GM21717 (cell line): ENCODE results near the gene EGFR.
A peak's percentile ranks its signal among the peaks of the same experiment; 100 is the strongest.

Experiments
- ATAC-seq: cut with Tn5 transposase; IDR thresholded peaks from one replicate; pipeline ENCODE4 v1.9.1; 2021; ENCODE audit warnings: mild to moderate bottlenecking, moderate library complexity; ENCODE audit not compliant: unreplicated experiment

EGFR gene

DNA sequence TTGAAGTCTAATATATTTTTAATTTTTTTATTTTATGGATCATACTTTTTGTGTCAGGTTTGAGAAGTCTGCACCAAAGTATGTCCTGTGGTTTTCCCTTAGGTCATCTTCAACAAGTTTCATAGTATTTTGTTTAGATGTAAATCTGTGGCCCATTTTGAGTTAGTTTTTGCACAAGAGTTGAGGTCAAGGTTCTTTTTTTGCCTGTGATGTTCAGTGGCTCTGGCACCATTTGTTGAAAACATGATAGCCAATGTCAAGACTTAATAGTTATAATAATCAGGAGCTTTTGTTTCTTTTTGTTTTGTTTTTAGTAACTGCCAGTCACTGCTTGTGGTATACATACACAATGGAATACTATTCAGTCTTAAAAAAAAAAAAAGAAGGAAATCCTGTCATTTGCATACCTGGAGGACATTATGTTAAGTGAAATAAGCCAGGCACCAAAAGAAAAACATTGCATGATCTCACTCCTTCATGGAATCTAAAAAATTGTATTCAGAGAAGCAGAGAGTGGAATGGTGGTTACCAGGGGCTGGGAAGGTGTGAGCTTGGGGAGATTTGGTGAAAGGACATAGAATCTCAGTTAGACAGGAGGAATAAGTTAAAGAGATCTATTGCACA is 61.3 kb downstream of the EGFR start:
- ATAC-seq, result no peak

DNA sequence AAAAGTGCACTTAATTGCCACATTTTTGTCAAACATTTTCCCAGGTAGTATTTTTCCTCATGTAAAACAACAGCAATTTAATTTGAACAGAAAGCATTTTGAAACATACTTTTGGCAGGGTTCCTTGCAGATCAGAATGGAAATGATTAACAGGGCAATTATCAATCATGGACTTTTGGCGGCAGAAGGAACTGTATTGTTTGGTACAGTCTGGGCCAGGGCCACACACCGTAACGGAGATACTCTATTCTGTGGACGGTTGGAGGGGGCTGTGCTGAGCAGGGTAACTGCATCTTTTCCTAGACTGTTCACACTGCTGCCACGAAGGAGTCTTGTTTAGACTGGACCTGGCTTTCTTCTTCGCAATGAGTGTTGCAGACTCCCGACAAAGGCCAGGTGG is 62.3 kb downstream of the EGFR start:
- ATAC-seq, result no peak

DNA sequence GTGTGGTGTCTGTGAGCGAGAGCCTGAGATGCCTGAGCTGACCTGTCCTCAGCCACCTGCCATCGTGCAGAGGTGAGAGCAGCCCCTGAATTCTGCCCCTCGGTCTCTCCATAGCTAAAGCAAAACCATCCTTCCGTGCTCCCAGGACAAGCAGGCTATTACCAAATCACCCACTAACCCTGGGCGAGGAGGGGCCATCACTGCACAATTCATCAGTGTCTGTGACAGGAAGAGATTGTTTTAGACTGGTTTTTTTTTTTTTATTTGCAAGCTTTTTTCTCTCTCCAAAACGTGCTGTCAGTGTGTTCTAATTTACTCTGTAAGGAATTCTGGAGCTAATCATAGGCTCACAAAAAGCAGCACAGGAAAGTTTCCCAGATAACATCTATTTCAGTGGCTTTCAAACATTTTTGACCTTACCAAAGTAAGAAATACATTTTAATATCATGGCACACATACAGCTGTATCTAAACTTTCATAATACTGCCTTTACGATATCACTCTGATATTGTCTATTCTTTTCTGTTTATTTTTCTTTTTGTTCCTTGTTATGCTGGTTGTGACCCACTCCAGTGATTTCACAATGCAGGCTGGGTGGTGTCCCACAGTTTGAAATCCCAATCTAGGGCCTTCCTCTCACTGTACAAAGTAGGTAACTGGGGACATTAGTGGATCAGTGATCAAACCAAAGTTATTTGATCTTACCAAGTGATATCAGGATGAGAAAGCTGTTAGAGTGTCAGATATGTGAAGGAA is 62.8 kb downstream of the EGFR start:
- no peak for ATAC-seq

DNA sequence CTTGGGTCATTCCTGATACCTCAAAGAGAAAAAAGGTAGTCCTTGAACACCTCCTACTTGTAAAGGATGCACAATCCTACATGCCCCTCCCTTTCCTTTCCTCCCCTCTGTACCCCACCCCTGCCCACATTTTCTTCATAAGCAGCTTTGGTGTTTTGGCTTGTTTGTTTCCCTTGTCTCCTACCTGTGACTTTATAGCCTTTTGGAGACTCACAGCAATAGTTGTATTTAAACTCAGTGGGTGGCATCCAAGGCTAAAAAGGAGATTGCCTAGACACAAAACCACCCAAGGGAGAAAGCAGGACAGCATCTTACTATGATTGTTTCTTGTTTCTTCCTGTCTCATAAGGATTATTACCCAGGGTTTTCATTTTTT is 63.4 kb downstream of the EGFR start:
- ATAC-seq, result no peak

DNA sequence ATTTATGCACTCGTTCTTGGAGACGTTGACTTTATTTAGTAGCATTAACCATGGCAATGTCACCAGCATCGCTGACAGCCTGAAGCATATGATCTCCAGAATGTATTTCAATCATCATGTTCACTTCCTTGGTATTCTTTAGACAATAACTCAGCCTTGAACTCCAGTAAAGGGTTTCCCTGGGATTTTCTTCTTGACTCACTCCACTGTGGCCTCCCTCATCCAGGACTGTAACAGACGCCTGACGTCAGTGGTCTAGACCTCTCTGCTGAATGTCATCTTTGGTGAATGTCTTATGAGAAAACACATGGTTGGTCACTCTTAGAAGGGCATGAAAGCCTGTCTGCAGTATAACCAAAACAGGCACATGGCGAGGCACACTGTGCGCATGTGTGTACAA is 64.4 kb downstream of the EGFR start:
- no peak for ATAC-seq

DNA sequence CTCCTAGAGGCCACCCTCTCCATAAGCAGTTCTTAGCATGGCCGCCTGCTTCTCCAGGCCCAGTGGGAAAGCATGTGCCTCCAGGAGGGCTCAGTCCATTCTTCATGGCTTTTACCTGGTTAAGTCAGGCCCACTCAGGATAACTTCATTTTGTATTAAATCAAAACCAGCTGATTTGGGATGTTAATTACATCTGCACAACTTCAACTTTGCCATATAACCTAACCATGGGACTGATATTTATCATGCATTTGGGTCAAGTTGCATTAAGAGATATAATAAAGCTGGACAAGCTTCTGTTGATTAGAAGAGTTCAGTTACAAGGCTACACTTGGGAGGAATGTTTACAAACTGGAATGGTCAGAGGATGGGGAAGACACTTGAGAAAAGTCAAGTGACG is 65.5 kb downstream of the EGFR start:
- ATAC-seq, result no peak

DNA sequence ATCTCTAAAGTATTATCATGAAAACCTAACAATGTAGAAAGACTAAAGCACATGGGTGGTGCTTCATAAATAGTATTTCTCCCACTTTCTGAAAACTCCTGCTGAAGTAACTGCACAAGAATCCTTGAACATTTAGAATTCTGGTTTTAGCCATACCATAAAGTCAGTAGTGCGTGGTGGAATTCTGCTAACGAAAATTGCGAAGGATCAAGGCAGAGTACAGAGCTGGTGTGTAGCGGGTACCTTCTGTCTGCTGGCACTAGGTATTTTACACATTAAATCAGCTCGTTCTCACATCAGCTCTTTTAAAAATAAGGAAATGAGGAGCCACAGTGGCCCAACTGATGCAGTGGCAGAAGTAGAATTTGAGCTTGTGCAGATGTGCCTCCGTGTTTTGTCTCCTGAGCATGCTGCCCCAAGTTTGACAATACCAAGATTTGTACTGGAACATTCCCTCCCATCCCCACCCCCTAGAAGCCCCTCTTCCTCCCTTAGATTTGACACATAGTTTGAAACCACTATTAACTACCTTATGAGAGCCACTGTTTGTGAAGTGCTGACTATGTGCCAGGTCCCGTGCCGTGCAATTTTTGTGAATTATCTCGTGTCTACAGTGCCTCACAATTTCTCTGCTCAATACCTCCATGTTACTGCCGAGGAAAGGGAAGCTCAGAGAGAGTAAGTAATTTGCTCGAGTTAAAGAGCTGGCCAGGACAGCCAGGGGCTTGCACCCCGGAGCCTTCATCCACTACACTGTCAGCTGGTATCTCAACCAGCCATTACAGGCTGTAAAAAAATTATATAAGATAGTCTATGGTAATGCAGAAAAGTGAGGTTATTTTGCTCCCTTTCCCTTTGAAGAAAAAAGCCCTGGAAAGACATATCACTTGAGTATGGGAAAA is 66.9 kb downstream of the EGFR start:
- ATAC-seq, result peak; percentile 14

DNA sequence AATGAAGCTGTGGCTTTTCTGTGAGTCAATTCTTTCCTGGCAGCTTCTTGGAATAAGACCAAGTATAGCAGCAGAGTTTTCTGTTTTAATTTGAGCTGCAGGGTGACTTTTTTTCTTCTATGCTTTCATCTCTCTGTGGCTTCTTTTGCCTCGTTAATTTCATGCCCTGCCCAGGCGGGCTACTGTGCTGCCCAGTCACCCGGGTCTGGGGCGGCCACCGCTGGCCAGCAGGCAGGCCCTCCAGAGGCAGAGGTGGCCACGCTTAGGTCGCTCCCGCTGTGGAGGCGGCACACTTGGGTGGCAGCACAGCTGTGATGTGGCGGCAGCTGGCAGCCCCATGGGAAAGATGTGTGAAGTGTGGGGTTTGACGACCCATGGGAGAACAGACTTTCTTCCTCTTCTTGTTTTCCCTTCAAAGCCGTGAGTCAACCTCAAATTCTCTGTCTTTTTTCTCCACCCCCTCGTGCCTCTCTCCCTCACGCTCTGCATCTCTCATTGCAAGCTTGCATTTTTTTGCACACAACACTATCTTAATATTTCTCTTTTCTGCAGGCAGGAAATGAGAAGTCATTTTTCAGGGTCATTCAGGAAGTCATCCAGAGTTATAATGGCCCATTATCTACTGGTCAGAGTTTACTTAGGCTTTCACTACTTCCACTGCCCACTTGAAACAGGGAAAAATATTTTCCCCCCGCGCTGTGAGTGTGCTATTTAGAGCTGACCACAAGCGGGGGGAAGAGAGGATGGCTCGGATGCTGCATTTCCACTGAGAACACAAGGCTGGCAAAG is 67.8 kb downstream of the EGFR start:
- ATAC-seq, result peak; percentile 65

DNA sequence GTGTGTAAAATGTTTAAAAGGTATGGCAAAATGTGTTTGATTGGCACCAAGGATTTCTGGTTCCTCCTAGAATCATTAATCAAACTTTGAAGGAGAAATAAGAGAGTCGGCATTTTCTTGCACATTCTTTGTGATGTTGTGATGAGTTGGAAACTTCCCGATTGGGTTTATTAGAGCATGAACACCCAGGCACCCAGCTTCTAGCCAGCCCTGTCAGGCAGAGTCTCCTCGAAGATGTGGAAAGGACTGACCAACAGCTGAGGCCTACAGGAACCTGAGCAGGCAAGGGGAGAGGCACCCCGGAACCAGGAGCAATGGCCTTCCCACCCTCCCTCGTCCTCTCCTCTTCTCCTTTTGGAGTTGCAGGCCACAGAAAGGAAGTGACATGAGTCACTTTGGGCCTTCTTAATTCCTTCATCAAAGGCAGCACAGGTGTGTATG is 68.7 kb downstream of the EGFR start:
- ATAC-seq, result no peak

DNA sequence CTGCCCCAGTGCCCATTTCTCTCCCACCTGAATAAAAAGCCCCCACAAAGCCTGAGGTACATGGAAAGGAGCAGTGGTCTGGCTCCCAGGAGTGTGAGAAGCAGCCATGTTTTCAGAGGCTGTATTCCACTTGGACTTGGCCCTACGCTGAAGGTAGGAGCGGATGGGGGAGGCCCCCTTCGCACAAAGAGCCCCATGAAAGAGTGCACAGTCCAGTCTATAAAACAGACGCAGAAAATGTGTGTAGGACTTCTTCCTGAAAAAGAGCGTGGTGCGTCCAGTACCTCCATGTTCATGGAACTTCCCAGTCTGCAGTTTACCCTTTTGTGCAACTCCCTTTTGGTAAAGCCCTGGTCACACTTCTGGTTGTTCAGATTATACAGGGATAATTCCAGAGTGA is 69.3 kb downstream of the EGFR start:
- ATAC-seq, result no peak

DNA sequence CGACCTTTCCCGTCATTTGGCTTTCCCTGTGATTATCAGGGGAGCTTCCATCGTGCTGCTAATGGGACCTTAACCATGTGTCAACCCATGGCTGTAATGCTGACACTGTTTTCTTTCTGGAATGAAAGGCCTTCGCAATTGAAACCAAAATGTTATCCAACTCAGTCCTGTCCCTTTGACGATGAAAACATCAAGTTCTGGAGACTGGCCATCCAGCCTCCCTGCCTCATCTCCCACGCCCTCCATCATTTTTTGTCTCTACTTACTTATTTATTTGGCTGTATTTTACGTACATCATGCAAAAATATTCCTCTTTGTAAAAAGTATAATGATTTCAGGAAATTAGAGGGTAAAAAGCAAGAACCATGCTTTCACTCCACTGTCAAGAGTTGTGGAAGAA is 69.8 kb downstream of the EGFR start:
- ATAC-seq, result no peak

DNA sequence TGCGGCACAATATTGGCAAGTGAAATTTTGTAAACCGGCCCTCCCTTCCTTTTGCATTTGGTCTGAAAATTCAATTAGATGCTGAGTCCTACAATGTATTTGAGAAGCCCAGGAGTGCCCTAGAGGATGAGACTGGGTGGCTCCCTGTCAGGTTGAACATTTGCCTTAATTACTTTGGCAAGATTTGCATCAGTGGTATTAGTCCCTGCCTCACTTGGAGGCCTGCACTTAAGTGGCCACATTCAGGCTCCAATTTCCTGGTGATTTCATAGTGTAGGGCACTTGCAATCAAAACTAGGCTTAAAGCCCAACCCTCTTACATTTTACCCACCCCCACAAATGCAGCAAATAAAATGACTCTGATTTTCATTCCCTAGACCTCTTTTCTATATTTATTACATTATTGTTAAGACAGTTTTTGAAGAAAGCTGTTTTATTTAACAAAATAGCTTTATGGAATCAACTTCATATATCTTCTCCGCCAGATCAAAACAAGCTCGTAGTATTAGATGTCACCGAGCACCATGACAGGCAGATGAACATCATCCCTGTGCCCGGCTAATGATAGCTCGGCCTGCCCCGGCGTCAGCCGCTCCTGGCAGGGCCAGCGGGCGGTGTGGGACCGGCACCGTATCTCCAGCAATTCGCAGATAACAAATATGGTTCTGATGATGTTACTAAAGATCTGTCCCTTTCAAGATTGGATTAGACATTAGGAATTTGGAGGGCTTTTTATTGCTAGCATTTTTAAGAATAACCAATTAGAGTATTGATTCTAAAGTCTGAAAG is 73.6 kb downstream of the EGFR start:
- no peak for ATAC-seq

DNA sequence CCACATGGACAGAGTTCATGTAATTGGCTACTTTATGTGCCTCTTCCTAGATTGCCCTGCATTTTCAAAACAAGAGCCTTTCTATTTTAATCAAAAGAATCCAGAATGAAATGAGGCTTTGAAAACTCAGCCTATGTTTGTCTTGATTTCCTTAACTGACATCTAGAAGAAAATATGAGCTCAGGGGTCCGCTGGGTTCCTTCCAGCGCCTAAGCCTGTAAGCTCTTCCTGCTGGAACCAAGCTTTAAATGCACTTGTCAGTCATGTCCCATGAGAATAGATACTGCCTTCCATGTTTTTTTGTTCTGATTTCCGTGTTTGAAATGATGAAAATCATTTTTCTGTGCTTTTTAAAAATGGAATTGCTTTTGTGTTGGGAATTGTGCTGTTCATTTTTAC is 74.2 kb downstream of the EGFR start:
- no peak for ATAC-seq

DNA sequence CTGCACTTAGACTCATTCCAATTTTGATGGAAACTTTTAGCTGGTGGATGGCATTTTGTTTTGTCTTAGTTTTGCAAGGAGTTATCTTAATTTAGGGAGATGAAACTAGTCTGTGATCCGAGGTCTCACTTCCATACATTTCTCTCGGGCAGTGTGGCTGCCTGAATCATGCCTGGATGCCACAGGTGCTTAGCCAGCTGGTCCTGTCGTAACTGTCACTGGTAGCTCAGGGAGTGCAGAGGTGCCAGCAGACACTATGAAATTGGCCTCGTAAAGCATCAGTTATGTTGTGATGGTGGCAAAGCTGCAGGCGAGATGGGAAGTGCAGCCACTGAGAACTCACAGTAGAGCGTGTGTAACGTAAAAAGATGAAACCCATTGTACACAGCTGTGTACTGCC is 74.9 kb downstream of the EGFR start:
- ATAC-seq, result no peak

DNA sequence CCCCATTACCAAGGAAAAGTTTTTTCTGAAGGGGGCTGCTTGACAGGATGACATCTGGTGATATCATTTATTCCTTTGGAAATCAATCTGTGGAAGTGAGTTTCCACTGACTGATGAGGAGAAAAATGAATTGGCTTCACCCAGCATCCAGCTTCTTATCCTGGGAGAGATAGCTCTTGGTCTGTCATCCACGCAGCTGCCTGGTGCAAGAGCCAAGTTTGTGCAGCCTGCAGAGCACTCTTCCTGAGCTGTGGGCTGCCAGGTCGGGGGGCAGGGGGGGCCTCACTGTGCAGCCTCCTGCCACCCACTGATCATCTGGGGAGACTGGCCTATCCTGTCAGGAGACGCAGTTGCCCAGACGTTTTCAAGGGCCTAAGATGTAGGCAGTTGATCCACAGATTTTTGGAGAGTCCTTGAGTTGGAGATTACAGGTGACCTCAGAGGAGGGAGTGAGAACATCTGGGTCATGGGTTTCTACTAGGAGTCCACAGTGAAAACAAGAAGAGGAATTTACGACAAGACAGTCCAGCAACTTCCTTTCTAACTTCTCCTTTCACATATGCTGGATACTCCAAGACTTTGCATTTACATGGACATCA is 75.4 kb downstream of the EGFR start:
- no peak for ATAC-seq

DNA sequence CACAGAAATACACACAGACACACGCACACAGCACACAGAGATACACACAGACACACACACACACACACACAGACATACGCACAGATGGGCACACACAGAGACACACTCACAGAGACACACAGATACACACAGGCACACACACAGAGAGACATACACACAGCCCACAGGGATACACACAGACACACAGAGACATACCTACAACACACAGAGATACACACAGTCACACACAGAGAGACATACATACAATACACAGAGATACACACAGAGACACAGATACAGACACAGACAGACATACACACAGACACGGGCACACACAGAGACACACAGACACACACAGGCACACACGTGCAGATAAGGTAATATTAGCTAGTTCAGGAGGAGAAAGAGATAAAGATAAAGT is 76.9 kb downstream of the EGFR start:
- ATAC-seq, result no peak

DNA sequence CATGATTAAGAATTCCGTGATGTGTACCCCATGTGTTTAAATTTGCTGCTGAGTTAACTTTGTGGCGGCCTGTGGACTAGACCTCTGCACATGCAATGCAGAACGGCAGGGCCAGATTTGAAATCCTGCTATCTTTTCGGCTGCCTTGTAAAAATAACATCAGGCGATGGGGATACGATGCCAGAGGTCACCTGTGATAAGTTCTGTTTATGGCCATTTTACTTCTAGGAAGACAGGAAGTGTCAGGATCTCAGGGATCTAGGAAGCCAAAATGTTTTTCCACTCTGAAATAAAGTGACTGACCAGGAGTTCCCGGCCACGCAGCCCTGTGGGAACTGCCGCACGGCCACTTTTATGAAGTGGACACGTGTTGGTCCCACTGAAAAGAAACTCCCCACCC is 77.5 kb downstream of the EGFR start:
- ATAC-seq, result no peak

DNA sequence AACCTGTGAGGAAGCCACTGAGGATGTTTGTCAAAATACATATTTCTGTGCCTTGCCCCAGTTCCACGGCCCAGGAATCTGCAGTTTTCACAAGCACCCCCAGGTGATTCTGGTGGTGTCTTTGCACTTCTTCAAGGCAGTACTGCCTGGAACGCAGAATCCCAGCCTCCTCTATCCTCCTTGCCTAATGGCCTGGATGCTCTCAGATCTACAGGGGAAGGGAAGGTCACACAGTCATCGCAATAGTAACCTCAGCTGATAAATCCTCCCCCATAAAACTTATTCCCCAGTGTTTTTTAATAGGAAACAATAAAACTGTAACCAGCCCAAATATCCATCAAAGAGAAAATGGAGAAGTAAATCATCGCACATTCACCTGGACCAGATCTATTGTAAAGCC is 78.3 kb downstream of the EGFR start:
- no peak for ATAC-seq

DNA sequence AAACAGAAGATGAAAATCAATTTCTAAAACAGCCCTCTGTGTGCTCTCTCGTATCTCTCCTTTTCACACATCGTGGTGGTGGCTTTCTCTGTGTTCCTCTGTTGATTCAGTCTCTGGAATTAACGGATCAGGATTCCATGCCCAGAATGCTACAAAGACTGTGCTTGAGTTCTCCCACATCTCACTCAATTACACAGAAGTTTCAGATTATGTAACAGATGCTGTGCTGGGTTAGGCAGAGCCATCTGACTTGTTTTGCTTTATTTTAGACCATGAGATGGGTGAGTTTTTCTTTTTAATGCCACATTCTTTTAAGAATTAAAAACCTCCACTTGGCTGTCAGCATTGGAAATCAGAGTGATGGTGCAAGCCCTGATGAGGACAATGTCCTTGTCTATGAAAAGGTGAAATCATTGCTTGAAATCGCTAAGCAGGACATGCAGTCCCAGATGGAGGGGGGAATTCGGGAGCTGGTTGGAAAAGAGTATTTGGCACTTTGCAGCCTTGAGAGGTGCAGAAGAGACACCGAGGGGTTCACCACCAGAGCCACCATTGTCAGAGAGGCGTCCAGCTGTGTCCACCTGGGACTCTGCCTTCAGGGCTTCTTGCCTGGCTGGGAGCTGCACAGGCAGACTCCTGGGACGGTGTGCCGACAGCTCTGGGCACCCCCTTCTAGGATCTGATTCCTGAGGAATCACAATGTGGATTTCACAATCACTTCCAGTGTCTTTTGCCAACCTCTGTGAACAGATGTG is 80.4 kb downstream of the EGFR start:
- ATAC-seq, result no peak
